ENCODE data around the gene DSG4. TPM values are rescaled to one million over a fixed set of nuclear protein-coding genes. Genes with fewer than 3 reads are reported as not detected.

Gene DSG4
- total and polyA plus RNA-seq, 9 of the 15 experiments (the other 6 are each of a cell fraction or from before 2014, with no cell fraction given) = not detected

- TF ChIP-seq ZNF609 (CRISPR knock-in tag; IDR thresholded peaks at IDR 0.05; ENCODE audit: borderline replicate concordance) (no peak), ZNF121 (CRISPR knock-in tag; conservative IDR thresholded peaks at IDR 0.05) (no peak), ZNF407 (IDR thresholded peaks at IDR 0.05; ENCODE audit: low read depth) (no peak), ATF4 (CRISPR knock-in tag; IDR thresholded peaks at IDR 0.05) (no peak)
Measured at GRCh38 chr18:31402026-31402373, 25.4 kb downstream of the DSG4 start (continued).

All from K562 (cell line).